ENCODE measurements around the gene FBXO24. TPM values are rescaled to one million over a fixed set of nuclear protein-coding genes. Genes with fewer than 3 reads are reported as not detected.

Gene FBXO24
- total RNA-seq, 1 experiment from 2014 or later: 0.17 TPM

GRCh38 chr7:100620804-100621203 is 34.7 kb downstream of the FBXO24 start:
- DNase-seq (ENCODE audit: low read depth): no peak

DNA sequence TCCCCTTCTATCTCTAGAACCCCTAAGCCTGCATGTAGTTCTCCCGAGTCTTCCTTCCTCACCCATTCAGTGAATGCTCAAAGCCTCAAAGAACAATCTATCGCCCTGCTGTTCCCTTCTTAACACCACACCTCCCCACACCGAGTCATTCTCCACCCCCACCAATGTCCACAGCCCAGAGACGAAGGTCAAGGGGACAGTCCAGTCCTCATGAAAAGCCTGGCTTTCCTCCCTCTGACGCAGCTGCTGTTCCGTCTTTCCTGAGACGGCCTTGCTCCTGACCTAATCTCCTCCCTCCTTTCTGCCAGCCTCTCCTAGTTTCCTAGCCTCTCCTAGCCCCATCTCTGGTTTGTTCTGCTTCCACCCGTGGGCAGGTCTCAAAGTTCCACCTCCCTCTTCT is 35.4 kb downstream of the FBXO24 start:
- no peak for DNase-seq (ENCODE audit: low read depth)

DNA sequence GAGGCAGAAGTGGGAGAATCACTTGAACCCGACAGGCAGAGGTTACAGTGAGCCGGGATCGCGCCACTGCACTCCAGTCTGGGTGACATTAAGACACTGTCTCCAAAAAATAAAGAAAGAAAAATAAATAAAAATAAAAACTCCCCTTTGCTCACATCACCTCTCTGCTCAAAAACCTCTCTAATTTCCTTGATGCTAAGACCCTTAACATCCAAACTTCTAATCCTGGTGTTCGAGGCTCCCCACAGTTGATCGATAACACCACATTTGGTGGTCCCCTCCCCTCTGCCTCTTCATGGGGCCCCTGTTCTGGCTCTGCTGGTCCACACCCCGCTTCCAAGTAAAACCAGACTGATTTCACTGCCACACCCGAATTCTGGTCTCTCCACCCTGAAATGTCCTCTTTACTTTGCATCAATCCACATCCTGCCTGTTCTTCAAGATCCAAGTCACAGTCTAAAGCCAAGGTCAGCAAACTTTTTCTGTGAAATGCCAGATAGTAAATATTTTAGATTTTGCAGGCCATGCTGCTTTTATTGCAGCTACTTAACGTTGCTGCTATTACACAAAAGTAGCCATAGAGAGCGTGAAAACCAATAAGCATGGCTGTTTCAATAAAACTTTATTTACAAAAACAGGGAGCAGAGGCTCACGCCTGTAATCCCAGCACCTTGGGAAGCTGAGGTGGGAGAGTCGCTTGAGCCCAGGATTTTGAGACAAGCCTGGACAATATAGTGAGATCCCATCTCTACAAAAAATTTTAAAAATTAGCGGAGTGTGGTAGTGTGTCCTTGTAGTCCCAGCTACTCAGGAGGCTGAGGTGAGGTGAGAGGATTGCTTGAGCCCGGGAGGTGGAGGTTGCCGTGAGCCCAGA is 38.1 kb downstream of the FBXO24 start:
- no peak for DNase-seq (ENCODE audit: low read depth)

GRCh38 chr7:100626055-100626454 is 39.9 kb downstream of the FBXO24 start:
- DNase-seq (ENCODE audit: low read depth): no peak

DNA sequence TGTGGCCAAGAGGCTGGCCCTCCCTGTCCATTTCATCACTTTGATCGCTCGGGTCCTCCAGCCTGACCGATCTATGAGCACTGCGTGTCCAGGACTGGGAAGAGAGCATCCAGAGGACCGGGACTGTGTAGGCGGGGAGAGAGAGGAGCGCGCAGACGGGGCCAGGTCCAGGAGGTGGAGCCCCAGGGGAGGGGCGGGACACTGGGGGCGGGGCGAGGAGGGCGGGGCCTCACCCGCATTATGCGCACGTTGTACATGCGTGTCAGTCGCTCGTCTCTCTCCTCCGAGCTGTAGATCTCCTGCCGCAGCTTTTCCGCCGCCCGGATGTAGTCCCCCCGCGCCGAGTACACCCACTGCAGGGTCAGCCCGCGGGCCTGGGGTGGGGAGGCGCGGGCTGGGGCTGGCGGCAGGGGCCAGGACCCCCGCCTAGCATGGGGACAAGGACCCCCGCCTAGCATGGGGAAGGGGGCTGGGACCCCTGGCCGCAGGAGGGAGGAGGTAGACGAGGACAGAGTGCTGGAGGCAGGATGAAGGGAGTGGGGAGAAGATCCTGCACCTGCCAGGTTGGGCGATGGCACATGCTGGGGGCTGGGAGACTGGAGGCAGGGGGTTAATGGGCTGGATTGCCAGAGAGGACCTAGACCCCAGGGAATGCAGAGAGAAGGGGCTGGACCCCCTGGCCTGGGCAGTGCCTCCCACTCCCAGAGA is 40.6 kb downstream of the FBXO24 start:
- peak; percentile 94 for DNase-seq (ENCODE audit: low read depth)

DNA sequence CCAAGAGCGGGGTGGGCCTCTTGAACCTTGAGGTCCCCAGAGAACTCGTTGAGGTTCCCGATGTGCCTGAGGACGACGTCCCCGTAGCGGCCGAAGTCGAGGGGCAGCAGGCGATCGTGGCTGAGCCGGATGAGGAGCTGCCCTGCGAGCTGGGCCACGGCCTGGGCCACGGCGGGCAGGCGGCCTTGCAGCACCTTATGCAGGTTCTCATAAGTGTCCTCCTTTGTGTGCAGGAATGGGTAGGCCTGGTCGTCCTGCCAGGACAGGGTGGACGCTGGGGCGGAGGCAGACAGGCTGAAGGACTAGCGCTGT is 41.1 kb downstream of the FBXO24 start:
- DNase-seq (ENCODE audit: low read depth): no peak

DNA sequence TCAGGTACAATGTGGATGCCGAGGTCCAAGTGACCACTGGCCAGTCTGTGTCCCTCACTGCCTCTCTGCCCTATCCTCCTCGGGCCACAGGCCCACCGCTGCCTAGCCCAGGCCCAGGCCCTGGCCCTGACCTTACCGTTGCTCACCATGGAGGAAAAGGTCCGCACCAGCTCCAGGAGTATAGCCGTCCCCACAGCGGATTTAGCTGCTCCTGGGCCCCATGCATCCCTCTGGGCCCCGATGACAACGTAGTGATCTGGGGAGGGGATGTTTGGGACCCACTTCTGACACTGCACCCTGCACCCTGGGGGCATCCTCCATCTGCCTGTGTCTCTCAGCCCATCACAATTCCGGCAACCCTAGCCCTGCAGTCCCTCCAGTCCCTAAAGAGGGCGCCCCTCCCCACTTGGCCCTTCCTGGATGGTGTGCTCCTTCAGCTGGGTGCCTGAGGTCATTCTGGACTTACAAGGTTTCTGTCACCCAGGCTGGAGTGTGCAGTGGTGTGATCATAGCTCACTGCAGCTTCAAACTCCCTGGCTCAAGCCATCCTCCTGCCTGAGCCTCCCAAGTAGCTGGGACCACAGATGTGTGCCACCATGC is 43.1 kb downstream of the FBXO24 start:
- DNase-seq (ENCODE audit: low read depth): peak; percentile 78

GRCh38 chr7:100630066-100630465 is 43.9 kb downstream of the FBXO24 start:
- no peak for DNase-seq (ENCODE audit: low read depth)

DNA sequence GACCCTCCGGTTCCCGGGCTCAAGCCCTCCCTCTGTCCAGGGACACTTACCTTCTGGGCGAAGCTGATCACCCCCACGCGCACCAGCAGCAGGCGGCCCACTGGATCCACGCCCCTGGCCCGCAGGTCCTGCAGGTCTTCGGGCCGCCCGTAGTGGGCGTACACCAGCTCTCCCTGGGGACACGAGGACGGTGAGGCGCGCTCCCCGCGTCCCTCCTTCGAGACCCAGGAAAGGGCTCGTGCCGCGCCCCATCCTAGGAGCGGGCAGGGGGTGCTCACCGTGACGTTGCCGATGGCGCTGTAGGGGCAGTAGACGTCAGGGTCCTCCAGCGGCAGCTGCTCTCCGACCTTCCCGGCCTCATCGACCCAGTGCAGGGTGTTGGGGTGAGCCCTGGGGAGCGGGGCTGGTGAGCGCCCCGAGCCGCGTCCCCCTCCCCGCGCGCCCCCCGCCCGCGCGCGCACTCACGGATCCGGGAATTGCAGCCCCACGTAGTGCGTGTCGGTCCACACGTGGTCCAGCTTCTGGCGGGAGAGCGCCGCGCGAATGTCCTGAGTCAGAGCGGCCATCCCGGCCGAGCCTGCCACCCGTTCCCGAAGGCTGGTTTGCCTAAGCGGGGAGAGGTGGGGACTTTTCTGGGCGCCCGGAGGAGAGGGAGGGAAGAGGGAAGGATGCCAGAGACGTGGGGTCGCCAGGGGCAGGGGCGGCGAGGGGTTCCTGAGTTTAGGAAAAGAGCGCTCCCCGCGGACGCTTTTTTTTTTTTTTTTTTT is 47.0 kb downstream of the FBXO24 start:
- DNase-seq (ENCODE audit: low read depth): peak; percentile 84

DNA sequence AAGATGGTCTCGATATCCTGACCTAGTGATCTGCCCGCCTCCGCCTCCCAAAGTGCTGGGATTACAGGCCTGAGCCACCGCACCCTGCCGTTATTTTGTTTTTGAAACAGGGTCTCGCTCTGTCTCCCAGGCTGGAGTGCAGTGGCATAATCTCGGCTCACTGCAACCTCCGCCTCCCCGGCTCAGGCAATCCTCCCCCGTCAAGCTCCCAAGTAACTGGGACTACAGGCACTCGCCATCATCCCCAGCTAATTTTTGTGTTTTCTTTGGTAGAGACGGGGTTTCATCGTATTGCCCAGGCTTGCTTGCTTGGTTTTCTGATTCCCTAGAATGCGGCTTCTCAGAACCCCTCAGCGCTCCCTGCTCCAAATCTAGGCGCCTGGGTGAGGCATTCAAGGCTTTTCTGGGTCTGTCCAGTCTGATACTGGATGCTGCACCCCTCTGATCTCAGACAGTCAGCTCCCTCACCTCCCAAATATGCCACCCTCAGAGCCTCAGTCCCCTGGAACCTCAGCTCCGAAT is 53.9 kb downstream of the FBXO24 start:
- no peak for DNase-seq (ENCODE audit: low read depth)

GRCh38 chr7:100640517-100641440 is 54.7 kb downstream of the FBXO24 start:
- no peak for DNase-seq (ENCODE audit: low read depth)

- DNase-seq (ENCODE audit: low read depth): no peak
These were observed 55.3 kb downstream of the FBXO24 start, which contains the start of gene TFR2 for GRCh38 chr7:100641463-100641859. TFR2 (minus strand) TSS chr7:100641552; CDS start chr7:100641509, 43 bp downstream.

GRCh38 chr7:100641860-100642533 is 55.9 kb downstream of the FBXO24 start:
- no peak for DNase-seq (ENCODE audit: low read depth)

DNA sequence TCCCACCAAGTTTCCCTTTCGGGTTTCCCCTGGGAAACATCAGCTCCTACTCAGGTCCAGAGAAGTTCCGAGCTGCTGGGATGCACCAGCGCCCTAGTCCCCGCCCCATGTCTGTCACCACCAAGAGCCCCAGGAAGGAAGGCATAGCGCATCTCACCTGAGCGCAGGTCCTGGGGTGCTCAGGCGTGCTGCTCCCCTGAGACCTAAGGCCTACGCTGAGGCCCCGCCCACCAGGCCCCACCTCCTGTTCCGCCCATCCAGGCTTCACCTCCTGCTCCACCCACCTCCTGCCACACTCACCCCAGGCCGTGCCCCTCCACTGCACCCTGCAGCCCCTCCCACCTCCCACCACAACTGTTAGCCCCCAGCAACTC is 56.4 kb downstream of the FBXO24 start:
- peak; percentile 48 for DNase-seq (ENCODE audit: low read depth)

DNA sequence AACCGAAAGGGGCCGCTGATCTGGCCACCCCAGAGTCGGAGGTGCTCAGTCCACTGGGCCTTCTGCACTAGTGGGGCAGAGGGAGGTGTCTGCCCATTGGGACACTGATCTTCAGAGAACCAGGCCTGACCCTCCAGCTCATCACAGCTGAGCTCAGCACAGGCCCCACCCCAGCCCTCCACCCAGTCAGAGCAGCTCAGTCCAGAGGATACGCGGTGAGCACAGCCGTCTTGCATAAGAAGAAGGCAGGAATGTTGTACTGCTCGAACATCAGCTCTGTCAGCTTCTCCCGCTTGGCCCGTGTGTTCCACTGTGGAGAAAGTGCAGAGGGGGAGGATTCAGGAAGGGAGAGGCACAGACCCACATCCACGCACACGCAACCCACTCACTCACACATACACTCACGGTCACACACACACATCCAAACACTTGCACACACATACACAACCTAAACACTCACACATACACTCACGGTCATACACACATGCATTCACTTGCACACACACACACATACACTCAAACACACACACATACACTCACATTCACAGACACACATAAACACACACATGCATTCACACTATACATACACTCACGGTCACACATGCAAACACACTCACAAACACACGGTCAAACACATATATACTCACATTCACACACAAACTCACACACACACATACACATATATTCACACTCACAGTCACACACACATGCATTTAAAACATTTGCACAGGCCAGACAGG is 63.9 kb downstream of the FBXO24 start:
- no peak for DNase-seq (ENCODE audit: low read depth)
